Epithelial cell of proximal tubule (primary cell): ENCODE results near the gene FSTL4. TPM values are rescaled to one million over a fixed set of nuclear protein-coding genes. Genes with fewer than 3 reads are reported as not detected.

Experiments
- DNase-seq: peaks from one replicate; pipeline ENCODE4 v3.0.0-alpha.2; 2011; ENCODE audit warnings: low read depth
- H3K4me3 ChIP-seq: 2 replicates; pipeline ENCODE4 v1.5.1; 2011; ENCODE audit warnings: low read depth, mild to moderate bottlenecking, low read length
- total RNA-seq: library from RNA; depleted of rRNA; stranded (reverse); fragments of >200 nt; gene quantifications from 2 replicates; pipeline ENCODE4 v1.2.3, GENCODE V29; 2015
- TF ChIP-seq, protein P1 (sequence below): conservative IDR thresholded peaks from 2 replicates; pipeline ENCODE4 v1.5.1; 2012; ENCODE audit warnings: low read depth, mild to moderate bottlenecking, low read length

FSTL4 gene
- total RNA-seq, 1 donor from 2014 or later = not detected

DNA sequence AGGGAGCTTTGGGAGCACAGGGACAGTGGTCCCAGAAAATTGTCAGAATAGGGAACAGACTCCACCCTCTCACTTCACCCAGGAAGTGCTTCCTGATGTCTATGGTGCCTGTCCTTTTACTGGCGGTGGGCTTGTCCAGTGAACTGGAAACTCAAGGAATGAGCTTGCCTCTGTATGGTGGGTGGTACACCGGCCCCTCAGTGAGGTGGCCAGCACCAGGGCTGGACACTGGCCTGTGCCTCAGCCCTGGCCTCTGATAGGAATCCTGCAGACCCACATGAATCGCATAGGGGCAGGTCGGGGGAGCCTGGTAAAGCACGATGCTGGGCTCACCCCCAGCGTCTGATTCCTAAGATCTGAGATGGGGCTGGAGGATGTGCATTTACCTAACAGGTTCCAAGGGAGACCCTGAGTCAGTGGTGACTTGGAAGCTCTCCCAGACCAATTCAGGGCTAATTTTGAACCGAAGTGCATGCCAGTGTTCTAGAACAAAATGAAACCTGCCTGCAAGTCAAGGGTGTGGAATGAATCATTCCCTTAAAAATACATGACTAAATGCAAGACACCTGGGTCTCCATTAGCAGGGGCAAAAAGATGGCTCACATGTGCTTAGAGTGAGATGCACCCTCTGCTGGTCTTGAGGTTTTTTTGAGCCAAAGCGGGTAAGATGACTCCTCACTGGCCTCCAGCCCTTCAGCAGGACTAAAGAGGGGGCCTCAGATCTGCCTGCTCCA lies 382.2 kb downstream of the FSTL4 start:
- H3K4me3 ChIP-seq = no peak overlapping the region
- DNase-seq = no peak
- TF ChIP-seq, protein P1, sequence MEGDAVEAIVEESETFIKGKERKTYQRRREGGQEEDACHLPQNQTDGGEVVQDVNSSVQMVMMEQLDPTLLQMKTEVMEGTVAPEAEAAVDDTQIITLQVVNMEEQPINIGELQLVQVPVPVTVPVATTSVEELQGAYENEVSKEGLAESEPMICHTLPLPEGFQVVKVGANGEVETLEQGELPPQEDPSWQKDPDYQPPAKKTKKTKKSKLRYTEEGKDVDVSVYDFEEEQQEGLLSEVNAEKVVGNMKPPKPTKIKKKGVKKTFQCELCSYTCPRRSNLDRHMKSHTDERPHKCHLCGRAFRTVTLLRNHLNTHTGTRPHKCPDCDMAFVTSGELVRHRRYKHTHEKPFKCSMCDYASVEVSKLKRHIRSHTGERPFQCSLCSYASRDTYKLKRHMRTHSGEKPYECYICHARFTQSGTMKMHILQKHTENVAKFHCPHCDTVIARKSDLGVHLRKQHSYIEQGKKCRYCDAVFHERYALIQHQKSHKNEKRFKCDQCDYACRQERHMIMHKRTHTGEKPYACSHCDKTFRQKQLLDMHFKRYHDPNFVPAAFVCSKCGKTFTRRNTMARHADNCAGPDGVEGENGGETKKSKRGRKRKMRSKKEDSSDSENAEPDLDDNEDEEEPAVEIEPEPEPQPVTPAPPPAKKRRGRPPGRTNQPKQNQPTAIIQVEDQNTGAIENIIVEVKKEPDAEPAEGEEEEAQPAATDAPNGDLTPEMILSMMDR = no peak

DNA sequence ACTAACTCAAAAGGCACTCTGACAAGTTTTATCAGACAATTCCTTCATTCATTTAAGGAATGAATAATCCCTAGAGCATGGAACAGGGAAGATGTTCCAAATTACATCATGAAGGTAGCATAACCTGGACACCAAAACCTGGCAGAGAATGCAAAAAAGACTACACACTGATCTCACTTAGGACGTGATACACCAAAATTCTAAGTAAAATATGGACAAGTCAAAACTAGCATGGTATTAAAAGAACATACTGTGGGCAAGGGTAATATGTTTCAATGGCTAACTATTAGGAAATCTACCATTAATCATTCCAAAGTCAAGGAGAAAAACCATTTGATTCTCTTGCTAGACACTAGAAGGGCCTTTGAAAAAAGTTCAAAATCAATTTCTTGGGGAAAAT lies 384.0 kb downstream of the FSTL4 start:
- no peak for DNase-seq
- TF ChIP-seq, protein P1 = no peak
- H3K4me3 ChIP-seq = no peak overlapping the region

DNA sequence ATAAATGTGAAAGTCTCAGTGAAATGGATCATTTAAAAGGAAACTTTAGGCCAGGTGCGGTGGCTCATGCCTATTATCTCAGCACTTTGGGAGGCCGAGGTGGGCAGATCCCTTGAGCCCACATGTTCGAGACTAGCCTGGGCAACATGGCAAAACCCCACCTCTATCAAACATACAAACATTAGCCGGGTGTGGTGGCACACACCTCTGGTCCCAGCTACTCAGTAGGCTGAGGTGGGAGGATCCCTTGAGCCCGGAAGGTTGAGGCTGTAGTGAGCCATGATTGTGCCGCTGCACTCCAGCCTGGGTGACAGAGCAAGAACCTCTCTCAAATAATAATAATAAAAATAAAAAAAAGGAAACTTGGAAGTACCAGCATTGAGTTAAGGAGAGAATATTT lies 384.4 kb downstream of the FSTL4 start:
- no peak overlapping the region for H3K4me3 ChIP-seq
- DNase-seq = no peak
- TF ChIP-seq, protein P1 = no peak

DNA sequence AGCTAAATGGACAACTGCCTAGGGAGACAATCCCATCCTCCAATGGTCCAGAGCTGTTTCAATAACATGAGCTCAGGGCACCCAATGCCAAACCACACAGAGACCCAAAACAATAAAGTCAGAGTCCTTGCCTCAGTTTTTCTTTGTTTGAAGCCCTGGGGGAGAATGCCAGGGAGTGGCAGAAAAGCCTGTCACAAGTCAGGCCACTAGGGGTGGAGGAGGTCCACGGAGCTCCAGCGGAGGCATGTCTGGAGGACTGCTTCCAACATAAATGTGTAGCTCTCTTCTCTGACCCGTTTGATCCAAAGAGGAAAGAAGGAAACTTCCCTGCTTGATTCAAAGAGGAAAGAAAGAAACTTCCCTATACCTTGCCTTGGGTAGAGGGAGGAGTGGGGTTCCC lies 385.3 kb downstream of the FSTL4 start:
- H3K4me3 ChIP-seq = no peak overlapping the region
- DNase-seq = no peak
- TF ChIP-seq, protein P1 = no peak

DNA sequence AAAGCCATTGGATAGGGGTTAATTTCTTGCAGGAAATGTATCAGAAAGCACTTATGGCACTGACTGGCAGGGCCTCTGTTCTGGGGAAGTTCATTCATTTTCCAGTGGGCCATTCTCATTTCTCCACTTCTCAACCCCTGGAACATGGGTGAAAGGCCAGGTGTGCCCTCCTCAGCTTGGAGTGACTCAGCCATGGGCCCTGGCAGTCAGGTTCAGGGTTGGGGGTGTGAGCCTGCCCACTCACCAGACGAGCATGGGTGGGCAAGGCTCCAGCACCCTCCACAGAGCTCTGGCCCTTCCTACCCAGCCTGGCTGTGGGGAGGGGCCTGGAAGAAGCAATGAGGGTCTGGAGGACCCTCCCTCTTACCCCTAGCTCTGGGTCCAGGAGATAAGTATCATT lies 386.2 kb downstream of the FSTL4 start:
- no peak overlapping the region for H3K4me3 ChIP-seq
- TF ChIP-seq, protein P1 = no peak
- DNase-seq = no peak

DNA sequence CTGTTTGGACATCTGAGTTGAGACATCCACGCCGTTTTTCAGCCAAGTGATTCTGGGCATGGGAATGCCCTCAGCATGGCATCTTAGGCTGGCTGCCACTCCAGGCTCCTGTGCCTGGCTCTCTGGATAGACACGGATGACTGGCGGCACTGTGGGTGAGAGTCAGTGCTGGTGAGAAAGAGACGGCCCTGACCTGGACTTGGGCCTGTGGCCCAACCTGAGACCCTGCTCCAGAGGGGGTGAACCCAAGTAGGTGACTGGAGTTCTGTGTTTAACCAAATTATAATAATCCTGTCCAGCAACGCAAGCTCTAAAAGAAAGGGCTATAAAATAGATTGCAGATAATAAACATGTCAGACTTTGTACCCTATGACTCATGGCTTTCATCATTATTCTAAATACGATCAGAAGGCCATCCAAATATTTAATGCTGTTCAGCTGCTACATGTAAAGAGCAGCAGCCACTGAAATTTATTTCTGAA lies 386.6 kb downstream of the FSTL4 start:
- H3K4me3 ChIP-seq = no peak overlapping the region
- TF ChIP-seq, protein P1 = no peak
- peak; percentile 30 for DNase-seq

DNA sequence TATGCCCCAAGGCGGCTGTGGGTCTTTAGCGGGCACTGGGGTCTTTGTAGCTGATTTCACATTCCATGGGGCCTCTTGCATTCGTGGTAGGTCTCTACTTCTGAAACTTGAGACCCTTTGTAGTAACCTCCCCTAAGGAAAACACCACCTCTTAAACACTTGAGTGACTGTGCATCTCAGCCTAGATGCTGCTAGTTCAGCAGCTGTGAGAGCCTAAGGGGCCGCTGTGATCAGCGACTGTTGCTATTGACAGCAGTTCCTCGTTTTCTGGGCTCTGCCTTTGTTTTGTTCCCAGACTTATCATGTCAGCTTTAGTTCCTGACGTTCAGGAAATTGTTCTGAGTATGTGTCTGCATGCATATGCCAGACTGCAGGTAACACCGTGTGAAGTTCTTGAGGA lies 389.4 kb downstream of the FSTL4 start:
- no peak overlapping the region for H3K4me3 ChIP-seq
- TF ChIP-seq, protein P1 = no peak
- DNase-seq = no peak
